ENCODE measurements around the gene MYF5.

MYF5 gene

DNA sequence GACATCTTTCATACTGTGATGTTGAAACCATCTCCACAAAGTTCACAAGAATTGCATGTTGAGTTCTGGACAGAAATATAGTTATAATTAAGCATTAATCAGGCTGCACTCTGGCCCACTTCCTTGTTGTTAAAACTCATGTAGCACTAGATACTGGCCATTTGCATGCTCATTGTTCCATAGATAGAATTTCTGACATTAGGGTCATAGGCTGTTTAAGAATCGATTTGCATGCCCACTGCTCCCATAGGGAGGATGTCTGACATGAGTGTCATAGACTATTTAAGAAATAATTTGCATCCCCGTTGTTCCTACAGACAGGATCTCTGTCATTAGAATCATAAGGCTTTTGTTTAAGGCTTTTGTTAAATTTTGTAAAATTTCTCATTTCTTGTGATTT is 50.2 kb downstream of the MYF5 start:
- Mint-ChIP-seq H3K9me3 (no peaks in the 10 kb centered on the region), H3K27me3 (ENCODE audit: low read depth) (no peaks in the 10 kb centered on the region), H3K4me1 (ENCODE audit: low read depth) (no peaks in the 10 kb centered on the region)

More for the DNA sequence above, 50.2 kb downstream of the MYF5 start:
- Mint-ChIP-seq H3K27ac (no peak overlapping the region), H3K36me3 (ENCODE audit: low read depth) (no peaks in the 10 kb centered on the region), H3K4me3 (no peak overlapping the region)
